Natural killer cell (primary cell): ENCODE results near the gene PDE4D. TPM values are rescaled to one million over a fixed set of nuclear protein-coding genes. Genes with fewer than 3 reads are reported as not detected.

Experiments
- ATAC-seq, 3 donors: fragments of 150-1000 bp in 2 of 3; fragments of 200-7000 bp in 1 of 3; cut with Tn5 transposase; 1 replicate in 1 of 3; 2 replicates in 2 of 3; pipeline ENCODE4 v1.10.0; 2021; ENCODE audit warnings: mild to moderate bottlenecking in 2 of 3, moderate library complexity in 2 of 3
- DNase-seq, 2 donors: peaks; one replicate each; pipeline versions ENCODE4 v3.0.0 to v3.0.0-alpha.2; 2013 to 2021; ENCODE audit warnings: mixed read lengths in 1 of 2
- H3K27ac ChIP-seq: one replicate; pipeline ENCODE4 v1.5.1; 2013; ENCODE audit warnings: mild to moderate bottlenecking, low read length
- H3K27me3 ChIP-seq: one replicate; pipeline ENCODE4 v1.6.1; 2013; ENCODE audit warnings: low read length; ENCODE audit not compliant: control insufficient read depth, insufficient read depth
- H3K36me3 ChIP-seq: one replicate; pipeline ENCODE4 v1.6.1; 2013; ENCODE audit warnings: low read length; ENCODE audit not compliant: control insufficient read depth, insufficient read depth
- H3K4me1 ChIP-seq: one replicate; pipeline ENCODE4 v1.6.1; 2013; ENCODE audit warnings: low read length; ENCODE audit not compliant: control insufficient read depth, insufficient read depth
- H3K4me3 ChIP-seq: one replicate; pipeline ENCODE4 v1.5.1; 2013; ENCODE audit warnings: low read length
- H3K9me3 ChIP-seq: one replicate; pipeline ENCODE4 v1.6.1; 2013; ENCODE audit warnings: low read length; ENCODE audit not compliant: control insufficient read depth, insufficient read depth
- H3K27ac Mint-ChIP-seq, 2 donors: one replicate each; pipeline ENCODE4 v1.8.0; 2022; ENCODE audit warnings: mild to moderate bottlenecking in 2 of 2, mixed read lengths in 2 of 2, moderate library complexity in 1 of 2
- H3K27me3 Mint-ChIP-seq, 2 donors: one replicate each; pipeline ENCODE4 v1.8.0; 2022; ENCODE audit warnings: low read depth in 2 of 2, mixed read lengths in 2 of 2
- H3K36me3 Mint-ChIP-seq: one replicate; pipeline ENCODE4 v1.8.0; 2022; ENCODE audit warnings: mixed read lengths
- H3K4me1 Mint-ChIP-seq, 2 donors: one replicate each; pipeline ENCODE4 v1.8.0; 2022; ENCODE audit warnings: mixed read lengths in 2 of 2
- H3K4me3 Mint-ChIP-seq: one replicate; pipeline ENCODE4 v1.8.0; 2022; ENCODE audit warnings: mild to moderate bottlenecking, moderate library complexity, mixed read lengths
- H3K9me3 Mint-ChIP-seq, 2 donors: one replicate each; pipeline ENCODE4 v1.8.0; 2022; ENCODE audit warnings: mixed read lengths in 2 of 2
- CTCF ChIP-seq: fragments of 200-600 bp; IDR thresholded peaks from one replicate; pipeline ENCODE4 v1.8.0; 2022; ENCODE audit warnings: antibody characterized with exemption
- WGBS: methylation state at CpG from one replicate; pipeline ENCODE4 v1.1.7; 2013; ENCODE audit warnings: missing lambda C conversion rate; ENCODE audit not compliant: insufficient coverage; 5-methylcytosine and 5-hydroxymethylcytosine counted together
- intact Hi-C: fragments of 100-400 bp; cut with micrococcal nuclease; formaldehyde crosslinking; loops from one replicate; pipeline ENCODE4 v1.14.2; 2022
- total RNA-seq, 4 donors: library from RNA; stranded (reverse); fragments of 120-200 nt in 1 of 4; gene quantifications; one replicate each; pipeline versions ENCODE4 v1.2.3 to v1.2.4, GENCODE V29; 2013 to 2022

PDE4D gene
- total RNA-seq, 3 donors from 2014 or later (not counting 1 experiment from before 2014, with no cell fraction given), result 109 to 170 (median 116) TPM

GRCh38 chr5:59685793-59686192 lies 207.7 kb downstream of the PDE4D start:
- Histone ChIP-seq H3K27ac (no peak overlapping the region), H3K9me3 (no peaks in the 10 kb centered on the region), H3K27me3 (no peaks in the 10 kb centered on the region), H3K36me3 (no peaks in the 10 kb centered on the region), H3K4me3 (no peak overlapping the region), H3K4me1 (no peaks in the 10 kb centered on the region)
- Mint-ChIP-seq H3K4me1 (no peaks in the 10 kb centered on the region), H3K27ac (no peak overlapping the region), H3K9me3 (no peaks in the 10 kb centered on the region), H3K4me3 (no peak overlapping the region), H3K27me3 (peaks cover 10 to 11% of the 10 kb centered on the region in 2 donors), H3K36me3 (no peaks in the 10 kb centered on the region)
- TF ChIP-seq CTCF, result no peak
- no peak for ATAC-seq
- 93% methylated on average over 2 of the region's 2 CpGs for WGBS
- no peak for DNase-seq
- intact Hi-C loops, result no loop called here

- WGBS, result 100% methylated on average over 1 of the region's 1 CpG
- ATAC-seq (no peak), DNase-seq (no peak)
- Histone ChIP-seq H3K27ac (no peak overlapping the region), H3K9me3 (no peaks in the 10 kb centered on the region), H3K4me1 (no peaks in the 10 kb centered on the region), H3K4me3 (no peak overlapping the region), H3K36me3 (no peaks in the 10 kb centered on the region), H3K27me3 (no peaks in the 10 kb centered on the region)
- Mint-ChIP-seq H3K9me3 (no peaks in the 10 kb centered on the region), H3K27ac (no peak overlapping the region), H3K27me3 (peaks cover 10 to 11% of the 10 kb centered on the region in 2 donors), H3K4me1 (no peaks in the 10 kb centered on the region), H3K4me3 (no peak overlapping the region), H3K36me3 (no peaks in the 10 kb centered on the region)
- intact Hi-C loops, result no loop called here
- no peak for TF ChIP-seq CTCF
Observed at GRCh38 chr5:59685191-59685530, 208.4 kb downstream of the PDE4D start.

- H3K9me3 Mint-ChIP-seq, result no peaks in the 10 kb centered on the region
- Histone ChIP-seq H3K27me3 (no peaks in the 10 kb centered on the region), H3K36me3 (no peaks in the 10 kb centered on the region), H3K4me1 (no peaks in the 10 kb centered on the region), H3K27ac (no peak overlapping the region), H3K9me3 (no peaks in the 10 kb centered on the region), H3K4me3 (no peak overlapping the region)
- H3K36me3 Mint-ChIP-seq, result no peaks in the 10 kb centered on the region
- H3K4me1 Mint-ChIP-seq, result no peaks in the 10 kb centered on the region
- H3K27ac Mint-ChIP-seq, result no peak overlapping the region
- WGBS, result 82% methylated on average over 2 of the region's 4 CpGs
- H3K4me3 Mint-ChIP-seq, result no peak overlapping the region
- peaks cover 10 to 11% of the 10 kb centered on the region in 2 donors for H3K27me3 Mint-ChIP-seq
- no peak for TF ChIP-seq CTCF
- intact Hi-C loops, result no loop called here
- DNase-seq, result no peak
- ATAC-seq, result no peak
Observed at GRCh38 chr5:59684388-59685190, 208.9 kb downstream of the PDE4D start.

GRCh38 chr5:59683311-59683710 lies 210.2 kb downstream of the PDE4D start:
- Histone ChIP-seq H3K36me3 (no peaks in the 10 kb centered on the region), H3K9me3 (no peaks in the 10 kb centered on the region), H3K4me3 (no peak overlapping the region), H3K27ac (no peak overlapping the region), H3K27me3 (no peaks in the 10 kb centered on the region), H3K4me1 (no peaks in the 10 kb centered on the region)
- H3K27ac Mint-ChIP-seq, result no peak overlapping the region
- no peak for TF ChIP-seq CTCF
- no peak overlapping the region for H3K4me3 Mint-ChIP-seq
- no peak for ATAC-seq
- DNase-seq, result no peak
- WGBS, result 93% methylated on average over 3 of the region's 4 CpGs
- H3K27me3 Mint-ChIP-seq, result peaks cover 11% of the 10 kb centered on the region in 2 donors
- no peaks in the 10 kb centered on the region for H3K36me3 Mint-ChIP-seq
- no peaks in the 10 kb centered on the region for H3K9me3 Mint-ChIP-seq
- intact Hi-C loops, result no loop called here
- H3K4me1 Mint-ChIP-seq, result no peaks in the 10 kb centered on the region
